T-cell (primary cell): Measurements from ENCODE around the gene RAB40B. TPM values are rescaled to one million over a fixed set of nuclear protein-coding genes. Genes with fewer than 3 reads are reported as not detected.

Source experiments
- ATAC-seq, 4 experiments: fragments of 200-7000 bp in 3 of 4; fragments of 150-1000 bp in 1 of 4; cut with Tn5 transposase; replicated peaks in 1 of 4; 1 replicate in 3 of 4; 2 replicates in 1 of 4; pipeline ENCODE4 v1.10.0; 2021; ENCODE audit warnings: moderate library complexity in 3 of 4, mild to moderate bottlenecking in 2 of 4, moderate number of reproducible peaks in 1 of 4
- CTCF ChIA-PET, 2 donors: fragments of 300-600 bp; sonication (Branson Sonifier 250); formaldehyde crosslinking; loops; one replicate each; lab custom pipeline; 2022; ENCODE audit warnings: antibody characterized with exemption in 2 of 2; lab: Charles Lee
- POLR2A ChIA-PET, 2 donors: fragments of 300-600 bp; sonication (Branson Sonifier 250); formaldehyde crosslinking; loops; one replicate each; lab custom pipeline; 2022; ENCODE audit warnings: antibody characterized with exemption in 2 of 2; lab: Charles Lee
- DNase-seq, 35 experiments: peaks; one replicate each; pipeline versions ENCODE4 v3.0.0 to v3.0.0-alpha.2; 2013 to 2023
- H3K27ac ChIP-seq: one replicate; pipeline ENCODE4 v1.5.1; 2013; ENCODE audit warnings: low read length
- H3K27me3 ChIP-seq, 2 experiments: replicated peaks in 1 of 2; 1 replicate in 1 of 2; 2 replicates in 1 of 2; pipeline versions ENCODE4 v1.6.1 to v1.7.0; 2013; ENCODE audit warnings: low read length in 1 of 2, mixed read lengths in 1 of 2; ENCODE audit not compliant: control insufficient read depth in 2 of 2, insufficient read depth in 2 of 2; ENCODE audit errors: extremely low read depth in 1 of 2
- H3K36me3 ChIP-seq, 2 donors: 1 replicate in 1 of 2; 2 replicates in 1 of 2; pipeline versions ENCODE4 v1.6.1 to v1.7.0; 2013; ENCODE audit warnings: low read length in 1 of 2; ENCODE audit not compliant: control insufficient read depth in 2 of 2, insufficient read depth in 1 of 2; ENCODE audit errors: extremely low read depth in 1 of 2
- H3K4me1 ChIP-seq, 2 experiments: 1 replicate in 1 of 2; 2 replicates in 1 of 2; pipeline versions ENCODE4 v1.6.1 to v1.7.0; 2013; ENCODE audit warnings: low read length in 2 of 2, mixed read lengths in 1 of 2; ENCODE audit not compliant: insufficient read depth in 2 of 2, control insufficient read depth in 1 of 2; ENCODE audit errors: extremely low read depth in 1 of 2
- H3K4me3 ChIP-seq, 2 donors: 1 replicate in 1 of 2; 2 replicates in 1 of 2; pipeline versions ENCODE4 v1.5.1 to v1.7.0; 2013; ENCODE audit warnings: mild to moderate bottlenecking in 2 of 2, low read length in 1 of 2, moderate library complexity in 1 of 2; ENCODE audit not compliant: control insufficient read depth in 1 of 2; ENCODE audit errors: extremely low read depth in 1 of 2
- H3K9me3 ChIP-seq: 2 replicates; pipeline ENCODE4 v1.7.0; 2013
- H3K27ac Mint-ChIP-seq, 2 donors: one replicate each; pipeline ENCODE4 v1.8.0; 2020 to 2021; ENCODE audit warnings: mild to moderate bottlenecking in 2 of 2, mixed read lengths in 2 of 2
- H3K27me3 Mint-ChIP-seq, 2 donors: one replicate each; pipeline ENCODE4 v1.8.0; 2021 to 2022; ENCODE audit warnings: mixed read lengths in 2 of 2
- H3K36me3 Mint-ChIP-seq: one replicate; pipeline ENCODE4 v1.8.0; 2021; ENCODE audit warnings: mixed read lengths
- H3K4me1 Mint-ChIP-seq, 3 donors: one replicate each; pipeline ENCODE4 v1.8.0; 2020 to 2022; ENCODE audit warnings: mixed read lengths in 3 of 3, mild to moderate bottlenecking in 1 of 3
- H3K4me3 Mint-ChIP-seq, 3 donors: one replicate each; pipeline ENCODE4 v1.8.0; 2020 to 2022; ENCODE audit warnings: mild to moderate bottlenecking in 3 of 3, mixed read lengths in 3 of 3, moderate library complexity in 3 of 3
- H3K9me3 Mint-ChIP-seq, 3 donors: one replicate each; pipeline ENCODE4 v1.8.0; 2020 to 2022; ENCODE audit warnings: mixed read lengths in 3 of 3
- WGBS: methylation state at CpG from one replicate; pipeline ENCODE4 v1.1.5; 2013; ENCODE audit warnings: missing lambda C conversion rate; ENCODE audit not compliant: insufficient coverage; 5-methylcytosine and 5-hydroxymethylcytosine counted together
- total RNA-seq, 35 experiments: library from RNA in 6 of 35; stranded (reverse) in 6 of 35; fragments of 120-200 nt in 1 of 35; gene quantifications; one replicate each; pipeline versions ENCODE4 v1.2.1 to v1.2.4 and lab custom pipeline; 2013 to 2026

RAB40B gene
- total RNA-seq, 5 donors from 2014 or later (not counting 1 experiment from before 2014, with no cell fraction given): 4.4 to 8.7 (median 7.1) TPM

DNA sequence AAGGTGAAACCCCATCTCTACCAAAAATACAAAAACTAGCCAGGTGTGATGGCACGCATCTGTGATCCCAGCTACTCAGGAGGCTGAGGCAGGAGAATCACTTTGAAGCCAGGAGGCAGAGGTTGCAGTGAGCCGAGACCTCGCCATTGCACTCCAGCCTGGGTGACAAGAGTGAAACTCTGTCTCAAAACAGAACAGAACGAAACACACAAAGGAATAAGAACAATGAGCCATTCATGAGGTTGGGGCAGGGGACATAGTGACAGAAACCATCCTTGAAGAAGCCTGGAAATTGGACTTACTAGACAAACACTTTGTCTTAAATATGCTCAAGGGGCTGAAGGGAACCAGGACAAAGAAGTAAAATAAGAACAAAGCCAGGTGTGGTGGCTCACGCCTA is 89.7 kb downstream of the RAB40B start:
- H3K27me3 Mint-ChIP-seq: no peaks in the 10 kb centered on the region
- ChIA-PET CTCF (no interaction called here), POLR2A (no interaction called here)
- Histone ChIP-seq H3K36me3 (peaks cover 3 to 52% of the 10 kb centered on the region in 2 donors), H3K27me3 (no peaks in the 10 kb centered on the region), H3K4me1 (peaks cover 2 to 9% of the 10 kb centered on the region in 2 experiments), H3K4me3 (no peak overlapping the region), H3K27ac (no peak overlapping the region), H3K9me3 (no peaks in the 10 kb centered on the region)
- no peak for ATAC-seq
- peaks cover 0 to 15% (median 8%) of the 10 kb centered on the region in 3 donors for H3K4me1 Mint-ChIP-seq
- DNase-seq: no peak
- H3K9me3 Mint-ChIP-seq: no peaks in the 10 kb centered on the region
- H3K36me3 Mint-ChIP-seq: peaks cover 39% of the 10 kb centered on the region
- no peak overlapping the region for H3K4me3 Mint-ChIP-seq
- no peak overlapping the region for H3K27ac Mint-ChIP-seq
- 94% methylated on average over 2 of the region's 5 CpGs for WGBS

DNA sequence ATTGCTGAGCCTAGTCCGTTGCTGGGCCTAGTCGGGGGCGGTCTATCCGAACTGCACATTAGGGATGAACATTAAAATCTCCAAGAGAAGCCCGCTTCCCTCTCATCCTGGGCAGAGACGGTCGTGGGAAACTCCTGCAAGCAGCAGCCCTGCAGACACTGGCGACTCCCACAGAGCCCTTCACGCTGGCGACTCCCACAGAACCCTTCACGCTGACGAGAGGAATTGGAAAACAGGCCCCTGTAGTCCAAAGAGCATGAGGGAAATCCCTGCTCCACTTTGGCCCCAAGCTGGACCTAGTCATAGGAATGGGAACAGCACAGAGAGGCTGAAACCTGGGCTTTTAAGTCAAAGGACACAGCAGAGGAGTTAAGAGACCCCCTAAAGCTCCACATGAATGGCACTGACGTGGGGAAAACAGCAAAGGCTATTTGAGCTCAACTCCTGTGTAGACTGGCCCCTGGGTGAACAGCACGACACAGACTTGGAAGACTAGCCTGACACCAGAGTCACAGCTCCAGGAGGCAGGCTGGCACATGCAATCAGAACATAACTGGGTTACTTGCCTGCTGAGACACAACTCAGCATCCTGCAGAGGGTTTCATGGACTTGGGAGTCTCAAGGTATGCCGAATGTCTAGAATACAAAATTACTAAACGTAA is 92.4 kb downstream of the RAB40B start:
- Histone ChIP-seq H3K27ac (no peak overlapping the region), H3K4me1 (peaks cover 3 to 12% of the 10 kb centered on the region in 2 experiments), H3K27me3 (no peaks in the 10 kb centered on the region), H3K4me3 (no peak overlapping the region), H3K36me3 (peaks cover 14 to 68% of the 10 kb centered on the region in 2 donors), H3K9me3 (no peaks in the 10 kb centered on the region)
- H3K36me3 Mint-ChIP-seq: peaks cover 52% of the 10 kb centered on the region
- no peak overlapping the region for H3K27ac Mint-ChIP-seq
- 92% methylated on average over 14 of the region's 16 CpGs for WGBS
- POLR2A ChIA-PET: no interaction called here
- CTCF ChIA-PET: no interaction called here
- no peaks in the 10 kb centered on the region for H3K27me3 Mint-ChIP-seq
- DNase-seq (no peak), ATAC-seq (no peak)
- no peak overlapping the region for H3K4me3 Mint-ChIP-seq
- H3K9me3 Mint-ChIP-seq: no peaks in the 10 kb centered on the region
- H3K4me1 Mint-ChIP-seq: peaks cover 0 to 16% (median 13%) of the 10 kb centered on the region in 3 donors

Other genes starting within 250 kb of the RAB40B start
- gene CYBC1, start 247.9 kb downstream of the RAB40B start, total RNA-seq: 100 to 1,000 TPM; 148 to 274 (median 262) TPM
- gene NARF, start 240.0 kb downstream of the RAB40B start, total RNA-seq: 100 to 1,000 TPM in 3 of 5 donors, 10 to 100 TPM in 2; 85.7 to 113 (median 101) TPM
- gene FOXK2, start 179.0 kb downstream of the RAB40B start, total RNA-seq: 10 to 100 TPM; 45.8 to 65.5 (median 61.9) TPM
- gene WDR45B, start 50.3 kb downstream of the RAB40B start, total RNA-seq: 10 to 100 TPM; 57.3 to 81.5 (median 59.4) TPM
- gene FN3KRP, start 18.0 kb upstream of the RAB40B start, total RNA-seq: 10 to 100 TPM; 29.2 to 49.4 (median 44.3) TPM
- 10 to 100 TPM in 1 of 5 donors, 1 to 10 TPM in 4; 3.2 to 12.2 (median 8.0) TPM for gene FN3K, start 36.9 kb upstream of the RAB40B start, total RNA-seq
- gene TBCD, start 53.4 kb upstream of the RAB40B start, total RNA-seq: 100 to 1,000 TPM in 4 of 5 donors, 10 to 100 TPM in 1; 94.4 to 262 (median 223) TPM
- not detected for gene ZNF750, start 141.3 kb upstream of the RAB40B start, total RNA-seq